22Rv1 (cell line): ENCODE data around the gene CAMKK1.

ENCODE experiments used
- H3K27ac ChIP-seq: fragments of 450-650 bp; 2 replicates; pipeline ENCODE4 v1.5.1; 2017
- CTCF ChIP-seq: fragments of 450-650 bp; IDR thresholded peaks from 2 replicates; pipeline ENCODE4 v1.5.1; 2017; ENCODE audit warnings: mild to moderate bottlenecking
- ZFX ChIP-seq: fragments of 450-650 bp; IDR thresholded peaks from 2 replicates; pipeline ENCODE4 v1.6.1; 2017; ENCODE audit warnings: antibody characterized with exemption, borderline replicate concordance

Gene CAMKK1

GRCh38 chr17:3916825-3917224 is 24.0 kb upstream of the CAMKK1 start:
- H3K27ac ChIP-seq, result no peak overlapping the region
- TF ChIP-seq ZFX, result no peak
- no peak for TF ChIP-seq CTCF

- H3K27ac ChIP-seq, result no peak within 1 kb of the TSS
Observed at GRCh38 chr17:3915995-3916696, 23.3 kb upstream of the CAMKK1 start, which contains the start of gene P2RX1. Gene P2RX1, minus strand, starts transcription at chr17:3916465. Its CDS starts 240 bp downstream, at chr17:3916225.

GRCh38 chr17:3915581-3915994 is 22.7 kb upstream of the CAMKK1 start:
- TF ChIP-seq ZFX (no peak), CTCF (no peak)
- no peak overlapping the region for H3K27ac ChIP-seq

More at GRCh38 chr17:3915995-3916696, 23.3 kb upstream of the CAMKK1 start, which contains the start of gene P2RX1:
- TF ChIP-seq CTCF (no peak), ZFX (no peak)

GRCh38 chr17:3914312-3914670 is 21.4 kb upstream of the CAMKK1 start:
- H3K27ac ChIP-seq, result no peak overlapping the region
- TF ChIP-seq ZFX, result no peak
- no peak for TF ChIP-seq CTCF

- H3K27ac ChIP-seq, result no peak overlapping the region
- TF ChIP-seq ZFX (no peak), CTCF (peak; percentile 98)
Observed at GRCh38 chr17:3913531-3914311, 20.9 kb upstream of the CAMKK1 start.

- H3K27ac ChIP-seq, result no peak overlapping the region
- TF ChIP-seq CTCF (no peak), ZFX (no peak)
Observed at GRCh38 chr17:3912827-3913226, 20.0 kb upstream of the CAMKK1 start.

GRCh38 chr17:3911271-3912053 is 18.6 kb upstream of the CAMKK1 start:
- H3K27ac ChIP-seq, result no peak overlapping the region
- TF ChIP-seq CTCF (no peak), ZFX (no peak)
